Measurements from ENCODE around the gene RNF114.
"Not testable (repeated sequence)": the region's sequence is repeated elsewhere in the genome, so short reads cannot be mapped to it uniquely, and the experiment has no call there.

Gene RNF114

DNA sequence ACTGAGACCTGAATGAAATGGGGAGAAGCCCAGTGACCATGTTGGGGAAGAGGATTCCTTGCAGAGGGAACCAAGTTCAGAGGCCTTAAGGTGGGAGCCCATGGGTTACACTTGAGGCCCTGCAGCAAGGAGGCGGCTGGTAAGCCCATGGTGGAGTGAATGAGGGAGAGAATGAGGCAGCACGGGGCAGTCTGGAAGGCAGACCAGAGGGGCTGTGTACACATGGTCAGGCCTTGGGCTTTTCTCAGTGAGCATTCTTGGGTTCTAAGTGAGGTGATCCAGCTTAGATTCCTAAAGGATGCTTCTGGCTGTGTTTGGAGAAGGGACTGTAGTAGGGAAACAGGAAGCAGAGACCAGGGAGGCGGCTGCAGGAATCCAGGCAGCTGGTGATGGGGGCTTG is 19.0 kb downstream of the RNF114 start:
- no peak for DNase-seq
- in situ Hi-C loops (cut with MboI; ENCODE audit: low pct_unique_long_range_greater_than_20kb, low sequenced_read_pairs) = no loop called here

DNA sequence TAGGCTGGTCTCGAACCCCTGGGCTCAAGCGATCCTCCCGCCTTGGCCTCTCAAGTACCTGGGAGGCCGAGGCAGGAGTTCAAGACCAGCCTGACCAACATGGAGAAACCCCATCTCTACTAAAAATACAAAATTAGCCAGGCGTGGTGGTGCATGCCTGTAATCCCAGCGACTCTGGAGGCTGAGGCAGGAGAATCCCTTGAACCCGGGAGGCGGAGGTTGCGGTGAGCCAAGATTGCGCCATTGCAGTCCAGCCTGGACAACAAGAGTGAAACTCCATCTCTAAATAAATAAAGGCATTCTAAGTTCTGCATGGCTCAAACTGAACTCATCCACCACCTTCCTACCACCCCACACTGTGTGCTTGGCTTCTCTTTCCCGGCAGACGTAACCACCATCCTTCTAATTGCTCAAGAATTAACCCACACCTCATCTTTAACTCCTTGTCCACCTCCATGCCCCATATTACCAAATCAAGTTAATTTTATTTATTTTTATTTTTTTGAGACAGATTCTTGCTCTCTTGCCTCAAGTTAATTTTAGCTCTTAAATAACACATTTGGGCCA is 19.7 kb downstream of the RNF114 start:
- DNase-seq; in situ Hi-C loops (cut with MboI; ENCODE audit: low pct_unique_long_range_greater_than_20kb, low sequenced_read_pairs): not testable (repeated sequence)

DNA sequence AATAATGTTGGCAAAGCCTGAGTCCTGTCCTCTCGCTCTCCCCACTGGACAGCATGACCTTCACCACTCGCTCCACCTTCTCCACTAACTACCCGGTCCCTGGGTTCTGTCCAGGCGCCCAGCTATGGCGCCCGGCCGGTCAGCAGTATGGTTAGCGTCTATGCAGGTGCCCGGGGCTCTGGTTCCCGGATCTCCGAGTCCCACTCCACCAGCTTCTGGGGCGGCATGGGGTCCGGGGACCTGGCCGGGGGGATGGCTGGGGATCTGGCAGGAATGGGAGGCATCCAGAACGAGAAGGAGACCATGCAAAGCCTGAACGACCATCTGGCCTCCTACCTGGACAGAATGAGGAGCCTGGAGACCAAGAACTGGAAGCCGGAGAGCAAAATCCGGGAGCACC is 20.5 kb downstream of the RNF114 start:
- in situ Hi-C loops (cut with MboI; ENCODE audit: low pct_unique_long_range_greater_than_20kb, low sequenced_read_pairs) = no loop called here
- DNase-seq = no peak

DNA sequence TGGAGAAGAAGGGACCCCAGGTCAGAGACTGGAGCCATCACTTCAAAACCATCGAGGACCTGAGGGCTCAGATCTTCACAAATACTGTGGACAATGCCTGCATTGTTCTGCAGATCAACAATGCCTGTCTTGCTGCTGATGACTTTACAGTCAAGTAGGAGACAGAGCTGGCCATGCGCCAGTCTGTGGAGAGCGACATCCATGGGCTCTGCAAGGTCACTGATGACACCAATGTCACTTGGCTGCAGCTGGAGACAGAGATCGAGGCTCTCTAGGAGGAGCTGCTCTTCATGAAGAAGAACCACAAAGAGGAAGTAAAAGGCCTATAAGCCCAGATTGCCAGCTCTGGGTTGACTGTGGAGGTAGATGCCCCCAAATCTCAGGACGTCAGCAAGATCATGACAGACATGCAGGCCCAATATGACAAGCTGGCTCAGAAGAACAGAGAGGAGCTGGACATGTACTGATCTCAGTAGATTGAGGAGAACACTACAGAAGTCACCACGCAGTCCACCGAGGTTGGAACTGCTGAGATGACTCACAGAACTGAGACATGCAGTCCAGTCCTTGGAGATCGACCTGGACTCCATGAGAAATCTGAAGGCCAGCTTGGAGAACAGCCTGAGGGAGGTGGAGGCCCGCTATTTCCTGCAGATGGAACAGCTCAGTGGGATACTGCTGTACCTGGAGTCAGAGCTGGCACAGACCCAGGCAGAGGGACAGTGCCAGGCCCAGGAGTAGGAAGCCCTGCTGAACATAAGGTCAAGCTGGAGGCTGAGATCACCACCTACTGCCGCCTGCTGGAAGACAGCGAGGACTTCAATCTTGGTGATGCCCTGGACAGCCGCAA is 21.1 kb downstream of the RNF114 start:
- in situ Hi-C loops (cut with MboI; ENCODE audit: low pct_unique_long_range_greater_than_20kb, low sequenced_read_pairs) = not testable (repeated sequence)
- peak; percentile 53 for DNase-seq

DNA sequence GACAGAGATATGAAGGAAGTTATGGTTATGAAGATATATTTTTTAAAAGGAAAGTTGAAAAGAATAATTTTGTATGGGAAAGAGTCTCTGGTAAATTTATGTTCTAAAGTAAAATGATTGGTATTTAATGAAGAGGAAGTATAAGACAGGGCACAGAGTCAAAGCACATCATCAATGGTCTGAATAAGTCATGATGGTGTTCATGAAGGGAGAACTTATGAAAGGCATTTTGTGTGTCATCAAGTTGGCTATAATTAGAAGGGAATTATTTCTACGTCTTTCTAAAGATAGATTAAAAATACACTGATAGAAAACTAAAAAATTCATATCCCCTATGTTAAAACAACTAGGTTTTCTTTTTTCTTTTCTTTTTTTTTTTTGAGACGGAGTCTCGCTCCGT is 25.2 kb downstream of the RNF114 start:
- no peak for DNase-seq
- in situ Hi-C loops (cut with MboI; ENCODE audit: low pct_unique_long_range_greater_than_20kb, low sequenced_read_pairs) = no loop called here

DNA sequence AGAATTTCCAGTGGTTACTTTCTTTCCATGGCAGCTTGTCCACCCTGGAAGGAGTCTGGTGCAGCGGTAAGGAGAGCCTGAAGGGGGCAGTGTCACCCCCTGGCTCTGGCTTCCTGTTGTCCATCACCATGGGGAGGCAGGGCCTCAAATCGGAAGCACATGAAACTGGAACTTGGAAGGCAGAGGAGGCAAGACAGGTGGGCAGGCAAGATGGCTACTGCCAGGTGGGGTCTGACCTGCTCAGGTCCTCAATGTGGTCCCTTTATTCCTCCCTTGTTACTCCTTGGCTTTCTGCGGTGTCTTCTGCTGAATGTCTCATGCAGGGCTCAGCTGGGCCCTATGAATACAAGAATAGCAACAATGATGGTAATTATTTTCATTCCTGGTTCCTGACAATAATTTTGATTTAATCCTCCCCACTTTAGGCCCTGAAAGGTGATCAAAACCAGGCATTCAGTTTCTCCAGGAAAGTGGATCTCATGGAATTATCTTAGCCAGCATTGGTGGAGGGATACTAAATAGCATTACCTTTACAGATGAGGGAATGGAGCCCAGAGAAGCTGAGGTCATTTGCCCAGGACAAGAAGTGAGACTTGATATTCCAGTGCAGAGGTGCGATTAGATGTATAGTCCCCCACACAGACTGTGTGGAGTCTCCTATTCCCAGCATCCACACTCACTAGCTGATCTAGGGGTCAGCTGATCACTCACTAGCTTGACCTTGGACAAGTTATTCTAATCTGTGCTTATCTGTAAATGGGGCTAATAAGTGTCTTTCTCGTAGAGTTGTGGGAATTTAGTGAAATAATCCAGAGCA is 29.0 kb downstream of the RNF114 start:
- DNase-seq = peak; percentile 75
- in situ Hi-C loops (cut with MboI; ENCODE audit: low pct_unique_long_range_greater_than_20kb, low sequenced_read_pairs) = no loop called here

DNA sequence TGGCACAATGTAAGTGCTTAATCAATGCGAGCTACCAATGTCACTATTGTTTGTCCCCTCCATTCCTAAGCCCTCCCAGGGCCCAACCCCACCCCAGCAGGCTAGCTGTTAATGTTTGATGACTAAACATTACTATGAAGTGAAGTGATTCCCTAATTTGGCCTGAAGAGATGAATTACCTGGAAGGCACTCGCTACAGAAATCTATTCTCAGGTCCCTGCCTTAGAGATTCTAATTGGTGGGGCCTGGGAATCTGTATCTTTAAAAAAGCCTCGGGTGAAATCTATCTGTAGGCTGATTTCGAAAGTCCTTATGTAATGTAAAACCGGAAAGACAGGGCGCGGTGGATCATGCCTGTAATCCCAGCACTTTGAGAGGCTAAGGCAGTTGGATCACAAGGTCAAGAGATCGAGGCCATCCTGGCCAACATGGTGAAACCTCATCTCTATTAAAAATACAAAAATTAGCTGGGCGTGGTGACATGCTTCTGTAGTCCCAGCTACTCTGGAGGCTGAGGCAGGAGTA is 29.6 kb downstream of the RNF114 start:
- in situ Hi-C loops (cut with MboI; ENCODE audit: low pct_unique_long_range_greater_than_20kb, low sequenced_read_pairs) = no loop called here

DNA sequence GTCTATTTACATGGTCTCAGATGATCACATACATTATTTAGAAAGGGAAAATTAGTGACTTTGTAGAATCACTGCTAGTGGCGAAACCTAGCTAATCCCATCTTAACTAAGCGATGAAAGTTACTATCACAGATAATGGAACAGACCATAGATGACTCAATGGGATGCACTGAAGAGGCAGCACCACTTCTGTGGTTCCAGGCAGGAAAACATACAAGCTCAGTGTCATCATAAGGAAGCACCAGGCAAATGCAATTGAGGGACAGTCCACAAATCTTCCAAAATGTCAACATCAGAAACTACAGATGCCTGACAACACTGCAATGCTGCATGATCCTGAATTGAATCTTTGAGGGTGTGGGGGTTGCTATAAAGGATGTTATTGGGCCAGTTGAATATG is 30.7 kb downstream of the RNF114 start:
- in situ Hi-C loops (cut with MboI; ENCODE audit: low pct_unique_long_range_greater_than_20kb, low sequenced_read_pairs) = no loop called here
- no peak for DNase-seq

More for the DNA sequence above, 29.6 kb downstream of the RNF114 start:
- no peak for DNase-seq

DNA sequence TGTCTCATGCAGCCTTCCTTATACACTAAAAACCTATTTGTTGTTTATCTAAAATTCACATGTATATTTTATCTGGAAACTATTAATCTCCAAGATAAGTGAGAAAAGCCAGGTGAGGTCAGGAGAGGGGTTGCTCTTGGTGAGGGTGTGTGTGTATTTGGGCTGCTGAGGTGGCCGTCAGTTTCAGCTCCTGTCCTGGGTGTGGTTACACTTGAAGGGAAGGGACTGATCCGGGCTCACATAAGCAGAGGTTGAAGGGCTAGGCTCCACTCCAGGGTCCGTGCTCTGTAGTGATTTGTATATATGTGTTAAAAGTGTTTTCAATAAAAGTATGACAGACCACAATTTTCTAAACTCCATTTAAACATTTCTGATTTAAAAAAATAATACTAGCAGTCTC is 33.0 kb downstream of the RNF114 start:
- in situ Hi-C loops (cut with MboI; ENCODE audit: low pct_unique_long_range_greater_than_20kb, low sequenced_read_pairs) = no loop called here
- no peak for DNase-seq

DNA sequence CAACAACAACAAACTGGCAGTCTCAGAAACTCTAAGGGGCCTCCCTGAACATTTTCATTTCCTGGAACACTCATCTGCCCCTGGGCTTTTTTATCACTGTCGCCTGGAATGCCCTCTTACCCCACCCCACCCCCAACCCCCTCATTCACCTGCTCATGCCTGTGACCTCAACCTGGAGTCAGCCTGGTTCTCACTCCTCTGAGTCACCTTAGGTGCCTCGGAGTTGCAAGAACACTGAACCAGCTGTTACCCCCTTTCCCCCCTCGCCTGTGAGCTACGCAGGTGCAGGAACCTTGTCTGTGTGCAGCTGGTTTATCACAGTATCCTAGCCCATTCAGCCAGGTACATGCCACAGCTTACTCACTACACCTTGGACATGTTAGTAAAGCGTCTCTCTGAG is 33.7 kb downstream of the RNF114 start:
- in situ Hi-C loops (cut with MboI; ENCODE audit: low pct_unique_long_range_greater_than_20kb, low sequenced_read_pairs) = no loop called here

DNA sequence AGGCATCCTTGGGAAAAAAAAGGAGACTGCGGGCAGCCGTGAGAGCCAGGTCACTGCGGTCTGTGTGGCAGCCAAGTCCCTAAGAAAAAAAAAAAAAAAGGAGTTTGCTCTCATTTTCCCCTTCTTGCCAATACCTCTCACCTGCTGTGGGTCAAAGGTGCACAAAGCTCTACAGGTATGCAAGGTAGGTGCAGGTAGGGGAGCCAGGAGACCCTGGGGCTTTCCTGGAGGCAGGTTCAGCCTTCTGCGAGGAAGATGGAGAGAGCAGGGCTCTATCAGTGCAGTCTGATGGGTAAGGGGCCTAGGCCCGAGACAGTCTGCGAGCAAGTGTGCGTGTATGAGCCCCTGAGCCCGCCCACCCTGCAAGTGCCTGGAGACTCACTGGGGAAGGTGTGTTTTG is 34.3 kb downstream of the RNF114 start:
- in situ Hi-C loops (cut with MboI; ENCODE audit: low pct_unique_long_range_greater_than_20kb, low sequenced_read_pairs) = no loop called here
- no peak for DNase-seq

More for the DNA sequence above, 33.7 kb downstream of the RNF114 start:
- DNase-seq = no peak

DNA sequence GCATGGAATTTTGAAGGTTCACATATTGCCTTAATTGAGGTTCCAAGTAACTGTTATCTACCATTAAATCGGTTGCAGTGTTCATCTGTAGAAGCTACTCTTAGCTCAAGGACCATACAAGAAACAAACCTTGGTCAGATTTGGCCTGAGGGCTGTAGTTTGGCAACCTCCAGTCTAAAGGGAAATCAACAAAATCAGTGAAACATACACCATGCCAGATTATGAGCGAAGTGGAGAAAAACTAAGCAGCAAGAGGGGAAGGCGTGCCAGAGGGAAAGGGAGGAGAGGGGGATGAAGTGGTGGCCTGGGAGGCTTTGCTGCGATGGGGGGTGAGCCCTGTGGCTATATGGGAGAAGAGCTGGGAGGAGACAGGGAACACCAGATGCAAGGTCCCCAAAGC is 37.8 kb downstream of the RNF114 start:
- in situ Hi-C loops (cut with MboI; ENCODE audit: low pct_unique_long_range_greater_than_20kb, low sequenced_read_pairs) = no loop called here
- no peak for DNase-seq

DNA sequence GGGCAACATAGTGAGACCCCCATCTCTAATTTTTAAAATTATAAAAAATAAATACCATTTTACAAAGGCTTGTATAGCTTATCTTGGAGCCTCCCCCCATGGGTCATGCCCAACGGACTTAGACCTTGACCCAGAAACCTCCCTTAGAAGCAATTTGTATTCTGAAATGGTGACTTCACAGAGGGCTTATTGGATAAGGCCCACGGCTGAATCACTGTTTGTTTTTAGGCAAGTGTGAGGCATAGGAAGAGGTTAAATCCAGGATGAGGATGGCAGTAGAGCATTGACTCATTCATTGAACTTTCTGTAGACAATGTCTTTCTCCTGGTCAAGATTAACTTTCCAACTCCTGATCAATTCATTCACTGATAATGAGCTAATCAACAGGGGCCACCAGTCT is 40.3 kb downstream of the RNF114 start:
- in situ Hi-C loops (cut with MboI; ENCODE audit: low pct_unique_long_range_greater_than_20kb, low sequenced_read_pairs) = no loop called here
- DNase-seq = no peak

DNA sequence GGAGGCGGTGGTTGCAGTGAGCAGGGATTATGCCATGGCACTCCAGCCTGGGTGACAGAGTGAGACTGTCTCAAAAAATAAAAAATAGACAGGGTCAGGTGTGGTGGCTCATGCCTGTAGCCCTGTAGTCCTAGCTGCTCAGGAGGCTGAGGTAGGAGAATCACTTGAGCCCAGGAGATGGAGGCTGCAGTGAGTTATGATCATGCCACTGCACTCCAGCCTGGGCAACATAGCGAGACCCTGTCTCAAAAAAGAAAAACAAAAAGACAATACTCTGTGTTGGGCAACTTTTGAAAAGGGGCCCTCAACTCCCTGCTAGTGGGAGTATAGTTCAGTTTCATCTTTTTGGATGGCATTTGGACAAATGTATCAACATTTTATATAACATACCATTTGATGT is 41.5 kb downstream of the RNF114 start:
- DNase-seq; in situ Hi-C loops (cut with MboI; ENCODE audit: low pct_unique_long_range_greater_than_20kb, low sequenced_read_pairs): not testable (repeated sequence)

DNA sequence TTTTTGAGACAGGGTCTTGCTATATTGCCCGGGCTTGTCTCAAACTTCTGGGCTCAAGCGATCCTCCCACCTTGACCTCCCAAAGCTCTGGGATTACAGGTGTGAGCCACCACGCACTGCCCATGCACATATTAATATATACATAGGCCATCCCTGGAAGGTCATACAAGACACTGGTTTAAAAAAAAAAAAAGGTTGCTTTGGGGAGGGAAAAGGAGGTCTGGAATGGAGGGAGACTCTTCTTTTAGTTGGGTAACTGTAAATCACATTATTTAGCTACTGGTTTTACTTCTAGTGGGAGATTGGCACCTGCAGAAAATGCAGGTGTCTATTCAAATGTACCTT is 42.5 kb downstream of the RNF114 start:
- DNase-seq = no peak
- in situ Hi-C loops (cut with MboI; ENCODE audit: low pct_unique_long_range_greater_than_20kb, low sequenced_read_pairs) = no loop called here

DNA sequence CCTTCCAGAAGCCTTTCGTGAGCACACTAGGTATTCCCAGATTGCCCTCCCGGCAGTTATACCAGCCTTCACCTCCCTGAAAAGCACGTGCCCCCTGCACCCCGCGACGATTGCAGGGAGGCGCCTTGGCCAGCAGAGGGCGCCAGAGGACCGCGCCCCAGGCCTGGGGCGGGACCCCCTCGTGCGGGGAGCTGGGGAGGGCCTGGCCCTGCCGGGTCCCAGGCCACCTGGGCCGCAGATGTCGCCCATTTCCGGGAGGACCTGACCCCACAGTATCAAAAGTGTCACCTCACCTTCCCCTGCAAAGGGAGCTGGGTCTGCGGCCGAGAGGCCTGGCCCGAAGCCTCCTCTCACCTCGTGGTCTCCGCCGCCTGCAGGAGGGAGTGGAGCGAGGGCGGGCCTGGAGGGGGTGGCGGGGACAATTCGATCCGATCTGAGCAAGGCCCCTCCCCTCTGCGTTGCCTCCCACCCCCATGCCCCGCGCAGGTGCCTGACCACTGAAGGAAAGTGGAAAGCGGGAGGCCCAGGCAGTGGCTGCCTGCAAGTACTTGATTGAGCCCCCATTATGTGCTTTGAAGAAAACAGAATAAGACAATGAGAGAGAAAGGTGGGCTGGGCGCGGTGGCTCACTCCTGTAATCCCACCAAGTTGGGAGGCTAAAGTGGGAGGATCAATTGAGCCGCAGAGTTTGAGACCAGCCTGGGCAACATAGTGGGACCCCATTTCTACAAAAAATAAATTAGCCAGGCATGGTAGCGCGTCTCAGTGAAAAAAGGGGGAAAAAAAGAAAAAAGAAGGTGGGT is 43.0 kb downstream of the RNF114 start:
- in situ Hi-C loops (cut with MboI; ENCODE audit: low pct_unique_long_range_greater_than_20kb, low sequenced_read_pairs) = no loop called here
- peak; percentile 81 for DNase-seq

DNA sequence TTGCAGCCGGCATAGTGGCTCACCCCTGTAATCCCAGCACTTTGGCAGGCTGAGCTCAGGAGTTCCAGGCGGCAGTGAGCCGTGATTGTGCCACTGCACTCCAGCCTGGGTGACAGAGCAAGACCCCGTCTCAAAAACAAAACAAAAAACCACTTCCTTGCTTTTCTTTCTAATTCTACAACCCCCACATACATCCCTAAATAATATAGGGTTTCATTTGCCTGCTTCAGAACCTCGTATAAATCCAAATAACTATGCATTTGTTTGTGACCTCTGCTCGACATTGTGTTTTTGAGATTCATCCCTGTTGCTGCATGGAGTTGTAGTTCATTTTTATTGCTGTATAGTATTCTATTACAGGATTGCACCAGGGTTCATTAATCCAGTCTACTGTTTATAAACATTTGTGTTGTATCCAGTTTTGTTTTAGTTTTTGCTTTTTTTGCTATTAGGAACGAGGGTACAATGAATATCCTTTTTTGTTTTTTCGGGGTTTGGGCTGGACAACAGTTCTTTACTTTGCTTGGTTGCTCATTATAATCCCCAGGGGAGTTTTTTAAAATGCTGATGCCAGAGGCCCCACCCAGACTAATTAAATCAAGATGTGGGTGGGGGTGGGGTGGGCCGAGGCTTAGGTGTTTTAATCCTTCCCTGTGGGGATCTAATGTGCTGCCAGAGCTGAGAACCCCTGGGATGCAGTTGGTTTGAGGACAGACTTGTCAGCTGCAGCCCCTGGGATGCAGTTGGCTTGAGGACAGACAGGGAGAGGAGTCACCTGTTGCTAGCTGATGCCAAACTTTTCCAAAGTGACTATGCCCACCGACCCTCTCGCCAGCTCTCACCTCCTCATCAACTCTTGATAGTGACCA is 44.2 kb downstream of the RNF114 start:
- no peak for DNase-seq
- in situ Hi-C loops (cut with MboI; ENCODE audit: low pct_unique_long_range_greater_than_20kb, low sequenced_read_pairs) = no loop called here

Data from KBM-7 (cell line).